ENCODE measurements around the gene ZCCHC12. TPM values are rescaled to one million over a fixed set of nuclear protein-coding genes. Genes with fewer than 3 reads are reported as not detected.

Gene ZCCHC12
- total RNA-seq, 1 donor from 2014 or later, result 0.10 TPM

DNA sequence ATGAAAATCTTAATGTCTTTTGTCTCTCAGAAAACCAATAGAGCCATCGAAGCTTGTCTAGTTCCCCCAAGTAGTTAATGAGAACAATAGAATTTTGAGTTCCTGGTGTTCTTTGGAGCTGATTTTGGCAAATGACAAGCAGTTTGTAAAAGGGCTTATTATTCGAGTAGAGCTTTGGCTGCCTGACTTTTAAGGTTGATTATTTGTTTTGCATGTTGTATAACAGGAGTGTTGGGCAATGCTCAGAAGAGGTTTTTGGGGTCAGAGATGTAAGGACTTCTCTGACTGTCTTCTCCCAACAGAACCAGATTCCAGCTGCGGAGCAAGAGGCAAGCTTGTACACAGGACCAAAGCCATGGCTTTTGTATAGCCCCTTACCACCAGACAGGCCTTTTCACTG is 30.0 kb downstream of the ZCCHC12 start:
- H3K4me3 Mint-ChIP-seq, result no peak overlapping the region
- H3K9me3 Mint-ChIP-seq, result no peaks in the 10 kb centered on the region
- no peak overlapping the region for H3K27ac Mint-ChIP-seq
- intact Hi-C loops (cut with micrococcal nuclease), result no loop called here
- DNase-seq (ENCODE audit: low spot score), result no peak
- no peaks in the 10 kb centered on the region for H3K36me3 Mint-ChIP-seq (ENCODE audit: low read depth)
- no peaks in the 10 kb centered on the region for H3K27me3 Mint-ChIP-seq (ENCODE audit: insufficient read depth)
- no peaks in the 10 kb centered on the region for H3K4me1 Mint-ChIP-seq (ENCODE audit: low read depth)

DNA sequence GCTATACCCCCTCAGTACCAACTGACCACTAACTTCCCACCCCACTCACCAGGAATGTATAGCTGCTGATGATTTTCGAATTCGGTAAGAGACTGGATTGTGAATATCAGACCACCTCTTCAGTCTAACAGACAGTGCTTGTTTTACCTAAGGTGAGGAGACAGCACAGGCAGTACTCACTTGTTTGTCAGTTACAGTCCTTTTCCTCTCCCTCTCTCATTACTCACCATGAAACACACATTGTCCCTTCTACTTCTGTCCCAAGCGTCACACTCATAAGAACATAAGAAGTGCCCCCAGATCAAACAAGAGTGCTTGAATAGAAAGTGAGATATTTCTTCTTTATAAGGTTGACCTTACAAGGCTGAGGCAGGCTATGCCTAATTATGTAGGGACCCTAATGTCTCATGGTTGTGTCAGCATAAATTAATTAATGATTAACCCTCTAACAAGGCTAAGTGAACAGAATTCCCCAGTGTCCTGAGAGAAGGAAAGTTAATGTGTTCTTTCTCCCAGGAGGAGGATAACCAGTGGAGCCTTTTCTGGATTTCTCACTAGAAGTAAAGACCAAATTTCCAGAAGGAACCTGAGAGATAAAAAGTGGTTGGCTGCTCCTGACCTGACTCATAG is 32.2 kb downstream of the ZCCHC12 start:
- no peaks in the 10 kb centered on the region for H3K9me3 Mint-ChIP-seq
- no peaks in the 10 kb centered on the region for H3K4me1 Mint-ChIP-seq (ENCODE audit: low read depth)
- DNase-seq (ENCODE audit: low spot score), result no peak
- no peak overlapping the region for H3K4me3 Mint-ChIP-seq
- intact Hi-C loops (cut with micrococcal nuclease), result no loop called here
- no peaks in the 10 kb centered on the region for H3K27me3 Mint-ChIP-seq (ENCODE audit: insufficient read depth)
- no peak overlapping the region for H3K27ac Mint-ChIP-seq
- H3K36me3 Mint-ChIP-seq (ENCODE audit: low read depth), result no peaks in the 10 kb centered on the region

DNA sequence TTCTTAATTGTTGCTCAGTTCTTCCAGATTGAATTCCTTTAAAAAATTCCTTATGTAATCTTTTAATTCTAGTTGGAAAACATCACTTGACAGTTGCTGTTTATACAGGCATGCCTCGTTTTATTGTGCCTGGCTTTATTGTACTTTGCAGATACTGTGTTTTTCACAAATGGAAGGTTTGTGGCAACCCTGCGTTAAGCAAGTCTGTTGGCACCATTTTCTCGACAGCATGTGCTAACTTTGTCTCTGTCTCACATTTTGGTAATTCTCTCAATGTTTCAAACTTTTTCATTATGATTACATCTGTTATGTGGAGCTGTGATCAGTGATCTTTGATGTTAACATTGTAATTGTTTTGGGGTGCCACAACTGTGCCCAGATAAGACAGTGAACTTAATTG is 33.4 kb downstream of the ZCCHC12 start:
- intact Hi-C loops (cut with micrococcal nuclease), result no loop called here
- Mint-ChIP-seq H3K4me1 (ENCODE audit: low read depth) (no peaks in the 10 kb centered on the region), H3K9me3 (no peaks in the 10 kb centered on the region), H3K27me3 (ENCODE audit: insufficient read depth) (no peaks in the 10 kb centered on the region), H3K36me3 (ENCODE audit: low read depth) (no peaks in the 10 kb centered on the region), H3K27ac (no peak overlapping the region), H3K4me3 (no peak overlapping the region)
- DNase-seq (ENCODE audit: low spot score), result no peak

DNA sequence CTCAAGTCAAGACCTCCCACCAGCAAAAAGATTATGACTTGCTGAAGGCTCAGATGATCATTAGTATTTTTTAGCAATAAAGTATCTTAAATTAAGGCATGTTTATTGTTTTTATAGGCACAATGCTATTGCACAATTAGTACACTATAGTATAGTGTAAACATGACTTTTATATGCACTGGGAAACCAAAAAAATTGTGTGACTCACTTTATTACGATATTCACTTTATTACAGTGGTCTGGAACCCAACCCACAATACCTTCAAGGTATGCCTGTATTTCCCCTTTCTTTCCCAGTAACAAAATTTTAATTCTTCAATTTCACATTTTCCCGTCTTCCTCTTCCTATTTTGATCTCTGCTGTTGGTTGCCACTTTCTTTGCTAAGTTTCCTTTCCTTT is 37.7 kb downstream of the ZCCHC12 start:
- no peaks in the 10 kb centered on the region for H3K36me3 Mint-ChIP-seq (ENCODE audit: low read depth)
- no peak overlapping the region for H3K4me3 Mint-ChIP-seq
- intact Hi-C loops (cut with micrococcal nuclease), result no loop called here
- no peaks in the 10 kb centered on the region for H3K9me3 Mint-ChIP-seq
- no peak overlapping the region for H3K27ac Mint-ChIP-seq
- no peaks in the 10 kb centered on the region for H3K4me1 Mint-ChIP-seq (ENCODE audit: low read depth)
- H3K27me3 Mint-ChIP-seq (ENCODE audit: insufficient read depth), result no peaks in the 10 kb centered on the region
- no peak for DNase-seq (ENCODE audit: low spot score)

DNA sequence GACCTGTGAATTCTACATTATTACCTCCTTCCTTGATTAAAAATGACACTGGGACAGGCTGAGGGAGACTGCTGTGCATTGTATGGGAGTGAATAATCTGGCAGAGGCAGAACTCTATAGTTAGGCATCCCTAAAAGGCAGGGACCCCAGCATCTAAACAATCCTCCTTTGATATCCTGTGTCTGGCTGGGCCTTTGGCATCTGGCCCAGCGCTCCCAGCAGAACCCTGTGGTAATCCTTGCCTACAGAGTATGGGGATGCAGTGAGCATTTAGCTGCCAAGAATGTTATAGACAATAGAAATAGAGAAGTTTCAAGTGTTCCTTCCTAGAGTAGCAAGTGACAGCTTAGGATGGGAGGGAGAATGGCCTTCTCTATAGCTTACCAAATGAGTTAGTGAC is 38.5 kb downstream of the ZCCHC12 start:
- Mint-ChIP-seq H3K27me3 (ENCODE audit: insufficient read depth) (no peaks in the 10 kb centered on the region), H3K4me1 (ENCODE audit: low read depth) (no peaks in the 10 kb centered on the region), H3K4me3 (no peak overlapping the region), H3K27ac (no peak overlapping the region), H3K9me3 (no peaks in the 10 kb centered on the region), H3K36me3 (ENCODE audit: low read depth) (no peaks in the 10 kb centered on the region)
- intact Hi-C loops (cut with micrococcal nuclease), result no loop called here
- no peak for DNase-seq (ENCODE audit: low spot score)

DNA sequence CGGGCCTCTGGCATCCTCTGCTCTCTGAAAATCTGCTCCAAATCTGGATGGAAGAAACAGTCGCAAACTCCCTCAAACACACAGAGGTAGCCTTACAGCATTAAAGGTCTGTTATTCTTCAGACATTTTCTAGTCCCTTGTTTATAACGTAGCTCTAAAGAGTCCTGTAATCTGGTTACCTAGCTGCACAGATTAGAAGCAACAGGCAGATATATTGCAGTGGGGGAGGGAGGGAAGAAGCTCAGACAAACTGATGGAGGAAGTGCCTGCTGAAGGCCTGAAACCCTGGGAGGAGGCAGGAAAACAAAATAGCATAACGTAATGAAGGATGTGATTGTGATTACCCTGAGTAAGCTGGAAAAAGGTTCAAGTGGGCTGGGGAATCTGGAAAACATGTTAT is 39.4 kb downstream of the ZCCHC12 start:
- no peak for DNase-seq (ENCODE audit: low spot score)
- no peak overlapping the region for H3K27ac Mint-ChIP-seq
- intact Hi-C loops (cut with micrococcal nuclease), result no loop called here
- no peaks in the 10 kb centered on the region for H3K9me3 Mint-ChIP-seq
- no peaks in the 10 kb centered on the region for H3K36me3 Mint-ChIP-seq (ENCODE audit: low read depth)
- no peak overlapping the region for H3K4me3 Mint-ChIP-seq
- no peaks in the 10 kb centered on the region for H3K27me3 Mint-ChIP-seq (ENCODE audit: insufficient read depth)
- H3K4me1 Mint-ChIP-seq (ENCODE audit: low read depth), result no peaks in the 10 kb centered on the region

DNA sequence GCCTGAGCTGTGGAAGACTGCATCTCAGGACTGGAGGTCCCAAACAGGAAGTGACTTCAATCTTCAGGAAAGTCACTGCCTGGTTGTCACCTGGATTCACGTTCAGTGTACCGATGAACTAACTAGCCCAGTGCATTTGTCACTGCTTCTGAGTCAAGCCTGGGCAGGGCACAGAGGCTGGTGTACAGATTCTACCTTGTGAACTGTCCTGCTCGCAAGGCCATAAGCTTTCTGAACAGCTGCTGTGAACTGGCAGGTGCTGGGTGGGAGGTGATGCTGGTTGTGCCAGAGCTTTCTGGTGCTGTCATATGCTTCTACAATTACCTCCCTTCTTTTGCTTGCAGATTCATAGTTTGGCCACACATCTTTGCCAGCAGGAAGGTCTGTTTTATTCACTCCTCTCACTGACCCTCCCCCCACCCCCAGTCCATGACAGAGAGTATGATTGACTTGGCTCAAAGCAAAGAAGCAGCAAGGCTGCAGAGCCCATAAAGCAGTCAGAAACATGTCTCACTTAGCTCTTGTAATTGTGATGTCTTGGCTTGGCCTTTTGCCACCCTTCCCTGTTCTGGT is 40.5 kb downstream of the ZCCHC12 start:
- H3K36me3 Mint-ChIP-seq (ENCODE audit: low read depth), result no peaks in the 10 kb centered on the region
- no peaks in the 10 kb centered on the region for H3K4me1 Mint-ChIP-seq (ENCODE audit: low read depth)
- no peaks in the 10 kb centered on the region for H3K9me3 Mint-ChIP-seq
- intact Hi-C loops (cut with micrococcal nuclease), result no loop called here
- no peak for DNase-seq (ENCODE audit: low spot score)
- no peak overlapping the region for H3K4me3 Mint-ChIP-seq
- H3K27me3 Mint-ChIP-seq (ENCODE audit: insufficient read depth), result no peaks in the 10 kb centered on the region
- no peak overlapping the region for H3K27ac Mint-ChIP-seq

DNA sequence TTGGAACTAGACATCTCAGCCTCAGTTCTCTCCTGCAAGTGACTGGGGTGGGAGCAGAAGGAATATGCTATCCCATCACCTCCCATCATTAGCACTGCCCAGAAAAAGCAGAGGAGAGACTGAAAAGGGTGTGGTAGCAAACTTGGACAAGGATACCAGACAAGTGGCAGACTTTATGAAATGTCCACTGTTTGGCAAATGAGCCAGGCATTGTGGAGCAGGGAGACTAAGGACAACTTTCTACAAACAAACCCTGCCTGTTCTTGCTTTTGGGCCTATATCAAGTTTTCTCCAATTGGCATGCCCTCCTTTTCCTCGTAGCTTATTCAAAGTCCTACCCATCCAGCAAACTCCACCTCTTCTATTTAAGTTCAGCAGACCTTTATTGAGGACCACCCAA is 41.6 kb downstream of the ZCCHC12 start:
- no peaks in the 10 kb centered on the region for H3K27me3 Mint-ChIP-seq (ENCODE audit: insufficient read depth)
- no peak for DNase-seq (ENCODE audit: low spot score)
- H3K4me1 Mint-ChIP-seq (ENCODE audit: low read depth), result no peaks in the 10 kb centered on the region
- no peak overlapping the region for H3K27ac Mint-ChIP-seq
- no peak overlapping the region for H3K4me3 Mint-ChIP-seq
- intact Hi-C loops (cut with micrococcal nuclease), result no loop called here
- H3K36me3 Mint-ChIP-seq (ENCODE audit: low read depth), result no peaks in the 10 kb centered on the region
- H3K9me3 Mint-ChIP-seq, result no peaks in the 10 kb centered on the region

DNA sequence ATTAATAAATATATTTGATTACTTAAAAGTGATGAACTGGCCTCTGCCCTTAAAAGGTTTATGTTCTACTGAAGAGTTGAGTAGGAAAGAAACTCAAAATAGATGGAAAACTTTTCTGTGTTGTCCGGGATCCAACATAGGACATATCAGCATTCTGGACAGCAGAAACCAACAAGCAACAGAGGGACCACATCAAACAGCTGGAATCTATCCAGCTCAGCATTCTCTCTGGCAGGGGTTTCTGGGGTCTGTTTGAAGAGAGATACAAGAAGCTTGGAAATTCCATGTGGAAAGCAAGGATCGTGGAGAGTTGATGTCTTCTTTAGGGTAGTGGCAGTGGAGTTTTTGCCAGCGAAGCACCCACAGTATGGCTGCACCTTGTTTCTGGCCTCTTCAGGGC is 43.6 kb downstream of the ZCCHC12 start:
- no peaks in the 10 kb centered on the region for H3K27me3 Mint-ChIP-seq (ENCODE audit: insufficient read depth)
- intact Hi-C loops (cut with micrococcal nuclease), result no loop called here
- H3K9me3 Mint-ChIP-seq, result no peaks in the 10 kb centered on the region

DNA sequence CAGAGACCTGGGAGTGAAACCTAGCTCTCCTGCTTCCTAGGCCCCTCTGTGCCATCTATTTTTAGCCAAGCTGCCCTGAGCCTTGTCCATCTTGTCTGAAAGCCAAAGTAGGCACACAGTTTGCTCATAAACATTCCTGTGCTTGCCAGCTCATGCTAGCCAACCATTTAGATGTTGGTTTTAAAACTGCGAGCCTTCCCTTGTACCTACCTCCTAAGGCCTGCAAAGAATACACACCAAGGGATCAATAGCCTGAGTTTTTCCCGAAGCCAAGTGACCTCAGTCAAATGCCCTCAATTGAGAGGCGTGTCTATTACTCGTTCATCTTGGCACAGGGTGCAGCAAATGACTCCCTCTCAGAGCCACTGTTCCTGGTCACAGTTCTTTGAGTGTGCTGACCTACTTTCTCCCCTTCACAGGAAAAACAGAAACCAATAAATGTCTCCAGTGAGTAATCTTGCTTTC is 48.5 kb downstream of the ZCCHC12 start:
- intact Hi-C loops (cut with micrococcal nuclease), result no loop called here
- Mint-ChIP-seq H3K36me3 (ENCODE audit: low read depth) (no peaks in the 10 kb centered on the region), H3K4me3 (no peak overlapping the region), H3K27ac (no peak overlapping the region), H3K27me3 (ENCODE audit: insufficient read depth) (no peaks in the 10 kb centered on the region), H3K4me1 (ENCODE audit: low read depth) (no peaks in the 10 kb centered on the region), H3K9me3 (no peaks in the 10 kb centered on the region)
- DNase-seq (ENCODE audit: low spot score), result no peak

More for the DNA sequence above, 43.6 kb downstream of the ZCCHC12 start:
- H3K4me1 Mint-ChIP-seq (ENCODE audit: low read depth), result no peaks in the 10 kb centered on the region
- H3K36me3 Mint-ChIP-seq (ENCODE audit: low read depth), result no peaks in the 10 kb centered on the region
- H3K4me3 Mint-ChIP-seq, result no peak overlapping the region
- no peak for DNase-seq (ENCODE audit: low spot score)
- H3K27ac Mint-ChIP-seq, result no peak overlapping the region

Other genes with a start within 250 kb of the ZCCHC12 start
- 0.57 and 0.73 TPM in 2 replicates for gene IL13RA1, start 96.2 kb upstream of the ZCCHC12 start, total RNA-seq
- 0.52 and 0.71 TPM in 2 replicates for gene LONRF3, start 150.8 kb downstream of the ZCCHC12 start, total RNA-seq
- gene CT47C1, start 249.2 kb downstream of the ZCCHC12 start, total RNA-seq, result not detected in 2 replicates

All from activated T-helper 1 cell treated with anti-CD3 and anti-CD28 coated beads, Interleukin-12 subunit alpha, Interleukin-12 subunit beta, Interleukin-2, Interleukin-4 antibody, amounts not matched to agents 30 ng/mL and 10 ng/mL and 1 ng/mL, durations not matched to agents 14 hours and 24 hours and 36 hours (primary cell).